ENCODE data around the gene FCRLA. TPM values are rescaled to one million over a fixed set of nuclear protein-coding genes. Genes with fewer than 3 reads are reported as not detected.
"Not testable (repeated sequence)": the region's sequence is repeated elsewhere in the genome, so short reads cannot be mapped to it uniquely, and the experiment has no call there.

Gene FCRLA
- total and polyA plus RNA-seq, 2 donors (not counting 3 experiments of a cell fraction or from before 2014, with no cell fraction given) = not detected

DNA sequence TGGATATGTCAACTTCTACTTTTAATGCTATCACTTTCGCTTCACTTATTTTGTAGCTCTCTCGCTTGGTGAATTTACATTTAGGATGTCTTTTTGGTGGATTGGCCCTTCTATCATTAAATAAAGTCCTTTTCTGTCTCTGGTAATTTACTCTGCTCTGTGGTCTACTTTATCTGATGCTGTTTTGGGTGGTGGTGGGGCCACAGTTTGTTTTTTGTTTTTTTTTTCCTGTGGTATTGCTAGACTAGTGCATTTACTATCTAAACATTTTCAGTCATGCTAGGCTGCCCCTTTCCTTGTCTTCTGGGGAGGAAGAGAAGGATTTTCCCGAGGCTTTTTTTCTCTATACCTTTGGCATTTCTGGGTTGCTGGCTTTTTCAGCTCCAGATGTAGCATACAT is 18.1 kb upstream of the FCRLA start:
- ChIA-PET CTCF (no interaction called here), POLR2A (no interaction called here)
- H3K4me2 ChIP-seq (ENCODE audit: insufficient read depth, low read length) = no peak overlapping the region
- no peaks in the 10 kb centered on the region for H3K9me3 ChIP-seq (replicated peaks; ENCODE audit: control insufficient read depth, insufficient read depth, low read length)
- no peak overlapping the region for H3K9ac ChIP-seq (replicated peaks; ENCODE audit: extremely low read depth, insufficient read depth, low read length)
- H3K27me3 ChIP-seq (ENCODE audit: control insufficient read depth in 2 of 2, insufficient read depth in 2 of 2, low read length in 2 of 2) = peaks cover 0 to 10% of the 10 kb centered on the region in 2 experiments
- H2AFZ ChIP-seq (ENCODE audit: low read depth, low read length) = no peak overlapping the region
- H3K79me2 ChIP-seq (ENCODE audit: control insufficient read depth, insufficient read depth, low read length) = no peaks in the 10 kb centered on the region
- H3K4me1 ChIP-seq (ENCODE audit: control insufficient read depth, extremely low read depth, insufficient read depth, low read length) = no peaks in the 10 kb centered on the region
- DNase-seq (ENCODE audit: low read depth, low spot score) (no peak), FAIRE-seq (no peak)
- H3K27ac ChIP-seq (ENCODE audit: insufficient read depth, low read depth, low read length) = no peak overlapping the region
- TF ChIP-seq MYC (IDR thresholded peaks at IDR 0.05; ENCODE audit: low read depth, low read length) (no peak), JUN (IDR thresholded peaks at IDR 0.05; ENCODE audit: borderline replicate concordance, insufficient read depth, insufficient read length, low read depth) (no peak)
- dilution Hi-C loops (cut with MboI; ENCODE audit: extremely low pct_ligation_motif_present, low sequenced_read_pairs) = no loop called here
- H3K4me3 ChIP-seq (replicated peaks in 1 of 3; ENCODE audit: insufficient read depth in 1 of 3, low read depth in 1 of 3, low read length in 3 of 3) = no peak overlapping the region
- intact Hi-C loops (cut with micrococcal nuclease) = no loop called here
- H3K9me1 ChIP-seq (replicated peaks; ENCODE audit: control insufficient read depth, extremely low read depth, insufficient read depth, low read length) = no peaks in the 10 kb centered on the region
- no peaks in the 10 kb centered on the region for H4K20me1 ChIP-seq (replicated peaks; ENCODE audit: control insufficient read depth, extremely low read depth, insufficient read depth, low read length)
- BruUV-seq (replicated peaks) = no TSS peak
- no peaks in the 10 kb centered on the region for H3K36me3 ChIP-seq (ENCODE audit: control insufficient read depth in 2 of 2, extremely low read depth in 1 of 2, insufficient read depth in 2 of 2, low read length in 2 of 2)

DNA sequence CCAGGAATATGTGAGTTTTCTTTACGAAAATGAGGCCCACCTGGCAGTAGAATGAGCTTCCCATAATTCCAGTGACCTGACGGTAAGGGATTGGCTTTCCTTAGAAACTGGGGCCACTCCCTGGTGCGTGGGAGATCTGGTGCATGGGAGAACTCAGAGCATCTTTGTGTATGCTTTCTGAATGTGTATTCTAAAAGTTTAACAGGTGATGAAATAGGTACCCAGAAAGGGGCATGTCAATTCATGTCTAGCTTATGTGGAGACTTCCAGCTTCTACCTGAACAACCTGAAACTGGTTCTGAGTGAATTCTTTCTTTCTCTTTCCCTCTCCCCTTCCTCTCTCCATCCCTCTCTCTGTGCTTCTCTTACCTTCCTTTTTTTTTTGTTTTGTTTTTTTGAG is 15.2 kb upstream of the FCRLA start:
- no peak for FAIRE-seq
- Histone ChIP-seq H3K4me2 (ENCODE audit: insufficient read depth, low read length) (no peak overlapping the region), H3K27ac (ENCODE audit: insufficient read depth, low read depth, low read length) (no peak overlapping the region), H2AFZ (ENCODE audit: low read depth, low read length) (no peak overlapping the region), H3K4me3 (replicated peaks in 1 of 3; ENCODE audit: insufficient read depth in 1 of 3, low read depth in 1 of 3, low read length in 3 of 3) (no peak overlapping the region), H3K4me1 (ENCODE audit: control insufficient read depth, extremely low read depth, insufficient read depth, low read length) (no peaks in the 10 kb centered on the region), H3K27me3 (ENCODE audit: control insufficient read depth in 2 of 2, insufficient read depth in 2 of 2, low read length in 2 of 2) (peaks cover 0 to 3% of the 10 kb centered on the region in 2 experiments), H3K36me3 (ENCODE audit: control insufficient read depth in 2 of 2, extremely low read depth in 1 of 2, insufficient read depth in 2 of 2, low read length in 2 of 2) (no peaks in the 10 kb centered on the region), H3K79me2 (ENCODE audit: control insufficient read depth, insufficient read depth, low read length) (no peaks in the 10 kb centered on the region), H4K20me1 (replicated peaks; ENCODE audit: control insufficient read depth, extremely low read depth, insufficient read depth, low read length) (no peaks in the 10 kb centered on the region), H3K9me3 (replicated peaks; ENCODE audit: control insufficient read depth, insufficient read depth, low read length) (no peaks in the 10 kb centered on the region), H3K9me1 (replicated peaks; ENCODE audit: control insufficient read depth, extremely low read depth, insufficient read depth, low read length) (no peaks in the 10 kb centered on the region), H3K9ac (replicated peaks; ENCODE audit: extremely low read depth, insufficient read depth, low read length) (no peak overlapping the region)
- POLR2A ChIA-PET = no interaction called here
- DNase-seq (ENCODE audit: low read depth, low spot score) = no peak
- dilution Hi-C loops (cut with MboI; ENCODE audit: extremely low pct_ligation_motif_present, low sequenced_read_pairs) = no loop called here
- CTCF ChIA-PET = interaction anchor here (1.0 to 1.3 kb wide), 3 partner anchors 10 to 50 kb away, joined by 3 to 4 read pairs (median 3); partner anchors contain the start of gene FCRLA
- TF ChIP-seq JUN (IDR thresholded peaks at IDR 0.05; ENCODE audit: borderline replicate concordance, insufficient read depth, insufficient read length, low read depth) (no peak), POLR2A (IDR thresholded peaks at IDR 0.05; ENCODE audit: low read depth, low read length) (no peak)
- TF ChIP-seq, protein P1, sequence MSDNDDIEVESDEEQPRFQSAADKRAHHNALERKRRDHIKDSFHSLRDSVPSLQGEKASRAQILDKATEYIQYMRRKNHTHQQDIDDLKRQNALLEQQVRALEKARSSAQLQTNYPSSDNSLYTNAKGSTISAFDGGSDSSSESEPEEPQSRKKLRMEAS (IDR thresholded peaks at IDR 0.05; ENCODE audit: insufficient read depth, insufficient read length) = no peak
- intact Hi-C loops (cut with micrococcal nuclease) = no loop called here
- BruUV-seq (replicated peaks) = no TSS peak

DNA sequence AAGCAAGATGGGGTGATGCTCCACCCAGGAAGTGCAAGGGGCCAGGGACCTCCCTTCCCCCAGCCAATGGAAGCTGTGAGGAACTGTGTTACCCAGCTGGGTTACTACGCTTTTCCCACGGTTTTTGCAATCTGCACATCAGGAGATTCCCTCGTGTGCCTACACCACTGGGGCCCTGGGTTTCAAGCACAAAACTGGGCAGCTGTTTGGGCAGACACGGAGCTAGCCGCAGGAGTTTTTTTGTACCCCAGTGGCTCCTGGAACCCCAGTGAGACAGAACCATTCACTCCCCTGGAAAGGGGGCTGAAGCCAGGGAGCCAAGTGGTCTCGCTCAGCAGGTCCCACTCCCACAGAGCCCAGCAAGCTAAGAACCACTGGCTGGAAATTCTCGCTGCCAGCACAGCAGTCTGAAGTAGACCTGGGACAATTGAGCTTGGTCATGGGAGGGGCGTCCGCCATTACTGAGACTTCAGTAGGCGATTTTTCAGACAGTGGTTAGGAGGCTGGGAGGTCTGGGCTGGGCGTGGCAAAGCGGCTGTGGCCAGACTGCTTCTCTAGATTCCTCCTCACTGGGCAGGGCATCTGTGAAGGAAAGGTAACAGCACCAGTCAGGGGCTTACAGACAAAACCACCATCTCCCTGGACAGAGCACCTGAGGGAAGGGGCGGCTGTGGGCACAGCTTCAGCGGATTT is 13.9 kb upstream of the FCRLA start:
- H3K36me3 ChIP-seq (ENCODE audit: control insufficient read depth in 2 of 2, extremely low read depth in 1 of 2, insufficient read depth in 2 of 2, low read length in 2 of 2); H2AFZ ChIP-seq (ENCODE audit: low read depth, low read length); CTCF ChIA-PET; H3K9ac ChIP-seq (replicated peaks; ENCODE audit: extremely low read depth, insufficient read depth, low read length); H3K4me2 ChIP-seq (ENCODE audit: insufficient read depth, low read length); DNase-seq (ENCODE audit: low read depth, low spot score); dilution Hi-C loops (cut with MboI; ENCODE audit: extremely low pct_ligation_motif_present, low sequenced_read_pairs); H4K20me1 ChIP-seq (replicated peaks; ENCODE audit: control insufficient read depth, extremely low read depth, insufficient read depth, low read length); H3K27me3 ChIP-seq (ENCODE audit: control insufficient read depth in 2 of 2, insufficient read depth in 2 of 2, low read length in 2 of 2); BruUV-seq (replicated peaks); H3K9me3 ChIP-seq (replicated peaks; ENCODE audit: control insufficient read depth, insufficient read depth, low read length); H3K4me1 ChIP-seq (ENCODE audit: control insufficient read depth, extremely low read depth, insufficient read depth, low read length); H3K4me3 ChIP-seq (replicated peaks in 1 of 3; ENCODE audit: insufficient read depth in 1 of 3, low read depth in 1 of 3, low read length in 3 of 3); FAIRE-seq; intact Hi-C loops (cut with micrococcal nuclease); H3K79me2 ChIP-seq (ENCODE audit: control insufficient read depth, insufficient read depth, low read length); H3K27ac ChIP-seq (ENCODE audit: insufficient read depth, low read depth, low read length); POLR2A ChIA-PET; H3K9me1 ChIP-seq (replicated peaks; ENCODE audit: control insufficient read depth, extremely low read depth, insufficient read depth, low read length): not testable (repeated sequence)

DNA sequence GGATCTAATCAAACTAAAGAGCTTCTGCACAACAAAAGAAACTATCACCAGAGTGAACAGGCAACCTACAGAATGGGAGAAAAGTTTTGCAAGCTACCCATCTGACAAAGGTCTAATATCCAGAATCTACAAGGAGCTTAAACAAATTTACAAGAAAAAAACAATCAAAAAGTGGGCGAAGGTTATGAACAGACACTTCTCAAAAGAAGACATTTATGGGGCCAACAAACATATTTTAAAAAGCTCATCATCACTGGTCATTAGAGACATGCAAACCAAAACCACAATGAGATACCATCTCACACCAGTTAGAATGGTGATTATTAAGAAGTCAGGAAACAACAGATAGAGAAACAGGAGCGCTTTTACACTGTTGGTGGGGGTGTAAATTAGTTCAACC is 8.7 kb upstream of the FCRLA start:
- POLR2A ChIA-PET; H3K27ac ChIP-seq (ENCODE audit: insufficient read depth, low read depth, low read length); H3K9me3 ChIP-seq (replicated peaks; ENCODE audit: control insufficient read depth, insufficient read depth, low read length); H3K4me2 ChIP-seq (ENCODE audit: insufficient read depth, low read length); H3K9me1 ChIP-seq (replicated peaks; ENCODE audit: control insufficient read depth, extremely low read depth, insufficient read depth, low read length); H3K9ac ChIP-seq (replicated peaks; ENCODE audit: extremely low read depth, insufficient read depth, low read length); H3K4me1 ChIP-seq (ENCODE audit: control insufficient read depth, extremely low read depth, insufficient read depth, low read length); H4K20me1 ChIP-seq (replicated peaks; ENCODE audit: control insufficient read depth, extremely low read depth, insufficient read depth, low read length); dilution Hi-C loops (cut with MboI; ENCODE audit: extremely low pct_ligation_motif_present, low sequenced_read_pairs); intact Hi-C loops (cut with micrococcal nuclease); H3K27me3 ChIP-seq (ENCODE audit: control insufficient read depth in 2 of 2, insufficient read depth in 2 of 2, low read length in 2 of 2); FAIRE-seq; BruUV-seq (replicated peaks); CTCF ChIA-PET; H3K36me3 ChIP-seq (ENCODE audit: control insufficient read depth in 2 of 2, extremely low read depth in 1 of 2, insufficient read depth in 2 of 2, low read length in 2 of 2); DNase-seq (ENCODE audit: low read depth, low spot score); H3K4me3 ChIP-seq (replicated peaks in 1 of 3; ENCODE audit: insufficient read depth in 1 of 3, low read depth in 1 of 3, low read length in 3 of 3); H3K79me2 ChIP-seq (ENCODE audit: control insufficient read depth, insufficient read depth, low read length); H2AFZ ChIP-seq (ENCODE audit: low read depth, low read length): not testable (repeated sequence)

Measured in endothelial cell of umbilical vein (primary cell).